Measurements from ENCODE around the gene AP2A2. TPM values are rescaled to one million over a fixed set of nuclear protein-coding genes. Genes with fewer than 3 reads are reported as not detected.

The AP2A2 gene
- total RNA-seq, 1 experiment from 2014 or later: 47.1 TPM

DNA sequence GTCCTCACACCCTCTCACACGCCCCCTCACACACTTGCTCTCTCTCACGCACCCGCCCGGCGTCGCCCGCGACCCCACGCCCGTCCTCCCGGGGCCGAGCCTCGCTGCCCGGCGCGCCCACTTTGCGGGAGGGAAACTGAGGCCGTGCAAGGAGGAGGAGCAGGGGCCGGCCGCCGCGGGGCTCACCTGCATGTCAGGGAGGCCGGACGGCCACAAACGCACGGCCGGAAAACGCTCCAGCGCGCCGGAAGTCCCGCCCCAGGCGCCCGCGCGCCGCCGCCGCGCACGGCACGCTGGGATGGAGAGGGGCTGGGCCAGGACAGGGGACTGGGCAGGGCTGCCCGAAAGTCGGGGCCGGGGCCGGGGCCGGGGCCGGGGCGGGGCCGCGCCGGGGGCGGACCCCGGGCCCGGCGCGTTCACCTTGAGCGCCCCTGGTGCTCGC is 15.1 kb upstream of the AP2A2 start, which contains the start of gene CHID1 (continued):
- TF ChIP-seq, protein P1, sequence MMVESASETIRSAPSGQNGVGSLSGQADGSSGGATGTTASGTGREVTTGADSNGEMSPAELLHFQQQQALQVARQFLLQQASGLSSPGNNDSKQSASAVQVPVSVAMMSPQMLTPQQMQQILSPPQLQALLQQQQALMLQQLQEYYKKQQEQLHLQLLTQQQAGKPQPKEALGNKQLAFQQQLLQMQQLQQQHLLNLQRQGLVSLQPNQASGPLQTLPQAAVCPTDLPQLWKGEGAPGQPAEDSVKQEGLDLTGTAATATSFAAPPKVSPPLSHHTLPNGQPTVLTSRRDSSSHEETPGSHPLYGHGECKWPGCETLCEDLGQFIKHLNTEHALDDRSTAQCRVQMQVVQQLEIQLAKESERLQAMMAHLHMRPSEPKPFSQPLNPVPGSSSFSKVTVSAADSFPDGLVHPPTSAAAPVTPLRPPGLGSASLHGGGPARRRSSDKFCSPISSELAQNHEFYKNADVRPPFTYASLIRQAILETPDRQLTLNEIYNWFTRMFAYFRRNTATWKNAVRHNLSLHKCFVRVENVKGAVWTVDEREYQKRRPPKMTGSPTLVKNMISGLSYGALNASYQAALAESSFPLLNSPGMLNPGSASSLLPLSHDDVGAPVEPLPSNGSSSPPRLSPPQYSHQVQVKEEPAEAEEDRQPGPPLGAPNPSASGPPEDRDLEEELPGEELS (CRISPR knock-in tag; IDR thresholded peaks at IDR 0.05): peak; percentile 65; the same call in 1 of the 2 replicates
- TF ChIP-seq SP1 (CRISPR knock-in tag; conservative IDR thresholded peaks at IDR 0.05) (peak; percentile 54; the same call in 1 of the 2 replicates), ZNF121 (CRISPR knock-in tag; IDR thresholded peaks at IDR 0.05) (0 out of 2 replicates have a peak, but pooled peaks have one; percentile 30), FOXK1 (CRISPR knock-in tag; IDR thresholded peaks at IDR 0.05) (peak; percentile 76), ETV6 (CRISPR knock-in tag; IDR thresholded peaks at IDR 0.05) (peak; percentile 94)
- TF ChIP-seq, protein P2, sequence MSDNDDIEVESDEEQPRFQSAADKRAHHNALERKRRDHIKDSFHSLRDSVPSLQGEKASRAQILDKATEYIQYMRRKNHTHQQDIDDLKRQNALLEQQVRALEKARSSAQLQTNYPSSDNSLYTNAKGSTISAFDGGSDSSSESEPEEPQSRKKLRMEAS (CRISPR knock-in tag; IDR thresholded peaks at IDR 0.05): peak; percentile 70

DNA sequence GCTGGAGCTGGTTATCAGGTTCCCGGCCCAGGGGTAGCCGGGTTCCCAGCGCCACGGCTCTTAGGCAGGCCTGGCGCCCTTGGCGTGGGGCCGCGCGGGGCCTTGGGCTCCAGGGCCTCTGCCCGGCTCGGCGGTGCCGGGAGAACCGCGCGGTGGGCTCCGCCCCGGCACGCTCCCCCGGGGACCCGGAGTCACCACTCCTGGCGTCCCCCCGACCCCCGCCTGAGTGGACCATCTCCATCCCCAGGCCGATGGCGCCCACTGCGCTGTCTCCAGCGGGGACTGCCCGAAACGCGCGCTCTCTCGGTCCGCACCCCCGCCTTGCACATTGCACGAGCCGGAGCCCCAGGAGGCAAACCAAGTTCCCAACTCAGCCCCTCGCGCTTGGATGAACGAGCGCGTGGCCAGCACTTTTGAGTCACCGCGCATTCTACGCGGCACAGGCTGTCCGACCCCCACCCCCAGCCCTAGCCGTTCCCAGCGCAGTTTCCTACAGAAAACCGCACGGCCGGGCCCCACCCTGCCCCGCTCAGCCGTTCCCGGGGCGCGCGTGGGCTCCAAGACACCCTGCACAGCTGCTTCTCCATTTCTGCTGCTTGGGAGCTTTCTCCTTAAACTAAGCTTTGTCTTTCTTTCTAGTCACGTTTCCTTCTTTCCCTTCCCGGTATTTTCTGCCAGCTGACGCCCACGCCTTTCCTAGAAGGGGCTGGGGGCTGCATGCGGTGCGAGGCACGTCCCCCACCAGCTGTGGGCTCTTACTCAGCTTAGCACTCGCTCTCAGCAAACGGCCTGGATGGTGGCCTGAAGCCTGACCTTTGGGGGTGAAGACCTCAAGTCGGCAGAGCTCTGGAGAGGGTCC is 14.4 kb upstream of the AP2A2 start:
- H3K4me1 Mint-ChIP-seq: peaks cover 12% of the 10 kb centered on the region
- ChIA-PET POLR2A (interaction anchor here (1.1 to 1.5 kb wide), 3 partner anchors 10 to 65 kb away, joined by 3 to 4 read pairs (median 4); no protein-coding TSS in a partner anchor), CTCF (interaction anchor here (0.6 to 3.5 kb wide), 9 partner anchors 11 to 140 kb away, joined by 3 to 25 read pairs (median 7); partner anchors contain the start of gene AP2A2)
- peak overlapping the region; percentile 81 for H3K4me3 Mint-ChIP-seq
- H3K27ac Mint-ChIP-seq: peak overlapping the region; percentile 81
- DNase-seq (ENCODE audit: low spot score) (peak; percentile 68), ATAC-seq (peak; percentile 25)
- H3K27me3 Mint-ChIP-seq (ENCODE audit: low read depth): no peaks in the 10 kb centered on the region
- H3K36me3 Mint-ChIP-seq: 0 out of 2 replicates have a peak, but pooled peaks cover 4% of the 10 kb centered on the region
- H3K9me3 Mint-ChIP-seq: no peaks in the 10 kb centered on the region
- TF ChIP-seq ZNF671 (CRISPR knock-in tag; IDR thresholded peaks at IDR 0.05): no peak
- no peak for TF ChIP-seq ZBTB21 (CRISPR knock-in tag; IDR thresholded peaks at IDR 0.05; ENCODE audit: borderline replicate concordance)
- TF ChIP-seq ZNF396 (CRISPR knock-in tag; IDR thresholded peaks at IDR 0.05; ENCODE audit: borderline replicate concordance): no peak
- no peak for TF ChIP-seq TEAD1 (CRISPR knock-in tag; IDR thresholded peaks at IDR 0.05)
- TF ChIP-seq, protein P3, sequence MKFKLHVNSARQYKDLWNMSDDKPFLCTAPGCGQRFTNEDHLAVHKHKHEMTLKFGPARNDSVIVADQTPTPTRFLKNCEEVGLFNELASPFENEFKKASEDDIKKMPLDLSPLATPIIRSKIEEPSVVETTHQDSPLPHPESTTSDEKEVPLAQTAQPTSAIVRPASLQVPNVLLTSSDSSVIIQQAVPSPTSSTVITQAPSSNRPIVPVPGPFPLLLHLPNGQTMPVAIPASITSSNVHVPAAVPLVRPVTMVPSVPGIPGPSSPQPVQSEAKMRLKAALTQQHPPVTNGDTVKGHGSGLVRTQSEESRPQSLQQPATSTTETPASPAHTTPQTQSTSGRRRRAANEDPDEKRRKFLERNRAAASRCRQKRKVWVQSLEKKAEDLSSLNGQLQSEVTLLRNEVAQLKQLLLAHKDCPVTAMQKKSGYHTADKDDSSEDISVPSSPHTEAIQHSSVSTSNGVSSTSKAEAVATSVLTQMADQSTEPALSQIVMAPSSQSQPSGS (CRISPR knock-in tag; IDR thresholded peaks at IDR 0.05; ENCODE audit: borderline replicate concordance, low read depth): no peak
- TF ChIP-seq MXD4 (CRISPR knock-in tag; IDR thresholded peaks at IDR 0.05; ENCODE audit: borderline replicate concordance): no peak
- TF ChIP-seq, protein P4, sequence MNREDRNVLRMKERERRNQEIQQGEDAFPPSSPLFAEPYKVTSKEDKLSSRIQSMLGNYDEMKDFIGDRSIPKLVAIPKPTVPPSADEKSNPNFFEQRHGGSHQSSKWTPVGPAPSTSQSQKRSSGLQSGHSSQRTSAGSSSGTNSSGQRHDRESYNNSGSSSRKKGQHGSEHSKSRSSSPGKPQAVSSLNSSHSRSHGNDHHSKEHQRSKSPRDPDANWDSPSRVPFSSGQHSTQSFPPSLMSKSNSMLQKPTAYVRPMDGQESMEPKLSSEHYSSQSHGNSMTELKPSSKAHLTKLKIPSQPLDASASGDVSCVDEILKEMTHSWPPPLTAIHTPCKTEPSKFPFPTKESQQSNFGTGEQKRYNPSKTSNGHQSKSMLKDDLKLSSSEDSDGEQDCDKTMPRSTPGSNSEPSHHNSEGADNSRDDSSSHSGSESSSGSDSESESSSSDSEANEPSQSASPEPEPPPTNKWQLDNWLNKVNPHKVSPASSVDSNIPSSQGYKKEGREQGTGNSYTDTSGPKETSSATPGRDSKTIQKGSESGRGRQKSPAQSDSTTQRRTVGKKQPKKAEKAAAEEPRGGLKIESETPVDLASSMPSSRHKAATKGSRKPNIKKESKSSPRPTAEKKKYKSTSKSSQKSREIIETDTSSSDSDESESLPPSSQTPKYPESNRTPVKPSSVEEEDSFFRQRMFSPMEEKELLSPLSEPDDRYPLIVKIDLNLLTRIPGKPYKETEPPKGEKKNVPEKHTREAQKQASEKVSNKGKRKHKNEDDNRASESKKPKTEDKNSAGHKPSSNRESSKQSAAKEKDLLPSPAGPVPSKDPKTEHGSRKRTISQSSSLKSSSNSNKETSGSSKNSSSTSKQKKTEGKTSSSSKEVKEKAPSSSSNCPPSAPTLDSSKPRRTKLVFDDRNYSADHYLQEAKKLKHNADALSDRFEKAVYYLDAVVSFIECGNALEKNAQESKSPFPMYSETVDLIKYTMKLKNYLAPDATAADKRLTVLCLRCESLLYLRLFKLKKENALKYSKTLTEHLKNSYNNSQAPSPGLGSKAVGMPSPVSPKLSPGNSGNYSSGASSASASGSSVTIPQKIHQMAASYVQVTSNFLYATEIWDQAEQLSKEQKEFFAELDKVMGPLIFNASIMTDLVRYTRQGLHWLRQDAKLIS (CRISPR knock-in tag; IDR thresholded peaks at IDR 0.05; ENCODE audit: borderline replicate concordance): no peak
- TF ChIP-seq TCF7 (CRISPR knock-in tag; IDR thresholded peaks at IDR 0.05; ENCODE audit: low read depth): 0 out of 2 replicates have a peak, but pooled peaks have one; percentile 80
- TF ChIP-seq, protein P5, sequence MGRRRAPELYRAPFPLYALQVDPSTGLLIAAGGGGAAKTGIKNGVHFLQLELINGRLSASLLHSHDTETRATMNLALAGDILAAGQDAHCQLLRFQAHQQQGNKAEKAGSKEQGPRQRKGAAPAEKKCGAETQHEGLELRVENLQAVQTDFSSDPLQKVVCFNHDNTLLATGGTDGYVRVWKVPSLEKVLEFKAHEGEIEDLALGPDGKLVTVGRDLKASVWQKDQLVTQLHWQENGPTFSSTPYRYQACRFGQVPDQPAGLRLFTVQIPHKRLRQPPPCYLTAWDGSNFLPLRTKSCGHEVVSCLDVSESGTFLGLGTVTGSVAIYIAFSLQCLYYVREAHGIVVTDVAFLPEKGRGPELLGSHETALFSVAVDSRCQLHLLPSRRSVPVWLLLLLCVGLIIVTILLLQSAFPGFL (CRISPR knock-in tag; IDR thresholded peaks at IDR 0.05; ENCODE audit: borderline replicate concordance): no peak
- TF ChIP-seq, protein P6, sequence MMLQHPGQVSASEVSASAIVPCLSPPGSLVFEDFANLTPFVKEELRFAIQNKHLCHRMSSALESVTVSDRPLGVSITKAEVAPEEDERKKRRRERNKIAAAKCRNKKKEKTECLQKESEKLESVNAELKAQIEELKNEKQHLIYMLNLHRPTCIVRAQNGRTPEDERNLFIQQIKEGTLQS (CRISPR knock-in tag; conservative IDR thresholded peaks at IDR 0.05): no peak
- no peak for TF ChIP-seq ZNF138 (CRISPR knock-in tag; conservative IDR thresholded peaks at IDR 0.05)
- TF ChIP-seq CBFB (CRISPR knock-in tag; IDR thresholded peaks at IDR 0.05; ENCODE audit: low read depth): no peak
- TF ChIP-seq, protein P7, sequence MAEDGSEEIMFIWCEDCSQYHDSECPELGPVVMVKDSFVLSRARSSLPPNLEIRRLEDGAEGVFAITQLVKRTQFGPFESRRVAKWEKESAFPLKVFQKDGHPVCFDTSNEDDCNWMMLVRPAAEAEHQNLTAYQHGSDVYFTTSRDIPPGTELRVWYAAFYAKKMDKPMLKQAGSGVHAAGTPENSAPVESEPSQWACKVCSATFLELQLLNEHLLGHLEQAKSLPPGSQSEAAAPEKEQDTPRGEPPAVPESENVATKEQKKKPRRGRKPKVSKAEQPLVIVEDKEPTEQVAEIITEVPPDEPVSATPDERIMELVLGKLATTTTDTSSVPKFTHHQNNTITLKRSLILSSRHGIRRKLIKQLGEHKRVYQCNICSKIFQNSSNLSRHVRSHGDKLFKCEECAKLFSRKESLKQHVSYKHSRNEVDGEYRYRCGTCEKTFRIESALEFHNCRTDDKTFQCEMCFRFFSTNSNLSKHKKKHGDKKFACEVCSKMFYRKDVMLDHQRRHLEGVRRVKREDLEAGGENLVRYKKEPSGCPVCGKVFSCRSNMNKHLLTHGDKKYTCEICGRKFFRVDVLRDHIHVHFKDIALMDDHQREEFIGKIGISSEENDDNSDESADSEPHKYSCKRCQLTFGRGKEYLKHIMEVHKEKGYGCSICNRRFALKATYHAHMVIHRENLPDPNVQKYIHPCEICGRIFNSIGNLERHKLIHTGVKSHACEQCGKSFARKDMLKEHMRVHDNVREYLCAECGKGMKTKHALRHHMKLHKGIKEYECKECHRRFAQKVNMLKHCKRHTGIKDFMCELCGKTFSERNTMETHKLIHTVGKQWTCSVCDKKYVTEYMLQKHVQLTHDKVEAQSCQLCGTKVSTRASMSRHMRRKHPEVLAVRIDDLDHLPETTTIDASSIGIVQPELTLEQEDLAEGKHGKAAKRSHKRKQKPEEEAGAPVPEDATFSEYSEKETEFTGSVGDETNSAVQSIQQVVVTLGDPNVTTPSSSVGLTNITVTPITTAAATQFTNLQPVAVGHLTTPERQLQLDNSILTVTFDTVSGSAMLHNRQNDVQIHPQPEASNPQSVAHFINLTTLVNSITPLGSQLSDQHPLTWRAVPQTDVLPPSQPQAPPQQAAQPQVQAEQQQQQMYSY (CRISPR knock-in tag; IDR thresholded peaks at IDR 0.05): no peak
- TF ChIP-seq GABPB1 (CRISPR knock-in tag; IDR thresholded peaks at IDR 0.05): no peak; the same call in 1 of the 2 replicates
- TF ChIP-seq CREM (CRISPR knock-in tag; IDR thresholded peaks at IDR 0.05): no peak
- no peak for TF ChIP-seq NR2C2 (CRISPR knock-in tag; IDR thresholded peaks at IDR 0.05)

Measured in WTC11 (cell line).